GM12878 (cell line): ENCODE results near the gene FLT1. TPM values are rescaled to one million over a fixed set of nuclear protein-coding genes. Genes with fewer than 3 reads are reported as not detected.

Experiments
- ATAC-seq: fragments of 200-7000 bp; cut with Tn5 transposase; 3 replicates; pipeline ENCODE4 v1.9.1; 2020; ENCODE audit warnings: mild to moderate bottlenecking, moderate library complexity
- BruUV-seq: library from RNA; stranded (reverse); fragments of 400-500 nt; replicated peaks from 2 replicates; lab custom pipeline; 2021; lab: Mats Ljungman, UMichigan
- CTCF ChIA-PET: fragments of 300-600 bp; sonication (Branson Sonifier 250); formaldehyde crosslinking; extraction: SDS; loops from one replicate; lab custom pipeline; 2021; ENCODE audit warnings: inconsistent platforms; lab: Yijun Ruan, JAX
- POLR2A ChIA-PET: fragments of 350-600 bp; formaldehyde crosslinking; extraction: SDS; loops from one replicate; lab custom pipeline; 2021; ENCODE audit warnings: inconsistent platforms; lab: Charles Lee
- RAD21 ChIA-PET: fragments of 300-600 bp; sonication (Branson Sonifier 250); formaldehyde crosslinking; loops from one replicate; lab custom pipeline; 2023; ENCODE audit warnings: antibody characterized with exemption; ENCODE audit not compliant: unreplicated experiment; lab: Charles Lee
- SMC1A ChIA-PET: fragments of 300-600 bp; sonication (Branson Sonifier 250); formaldehyde crosslinking; loops from one replicate; lab custom pipeline; 2023; ENCODE audit not compliant: unreplicated experiment, uncharacterized antibody; lab: Charles Lee
- DNase-seq: peaks from one replicate; pipeline ENCODE4 v3.0.0-alpha.2; 2011; ENCODE audit warnings: low read depth, low spot score
- FAIRE-seq: peaks from 3 replicates; lab custom pipeline; 2011; peaks lifted over from hg19 to GRCh38; lab: Jason Lieb, UNC
- H2AFZ ChIP-seq: 2 replicates; pipeline ENCODE4 v1.6.0; 2011; ENCODE audit warnings: low read depth, low read length, control low read depth; ENCODE audit not compliant: control insufficient read depth
- H3K27ac ChIP-seq: 2 replicates; pipeline ENCODE4 v1.5.1; 2011; ENCODE audit warnings: control low read depth; ENCODE audit not compliant: control insufficient read depth, insufficient read depth
- H3K27me3 ChIP-seq, 2 experiments: replicated peaks in 1 of 2; 2 replicates each; pipeline versions ENCODE4 v1.6.0 to v1.6.1; 2011; ENCODE audit warnings: low read length in 1 of 2; ENCODE audit not compliant: control insufficient read depth in 2 of 2, insufficient read depth in 2 of 2
- H3K36me3 ChIP-seq, 2 experiments: 2 replicates each; pipeline ENCODE4 v1.5.1; 2011; ENCODE audit warnings: low read length in 1 of 2; ENCODE audit not compliant: control insufficient read depth in 2 of 2, insufficient read depth in 2 of 2
- H3K4me1 ChIP-seq: 2 replicates; pipeline ENCODE4 v1.6.1; 2011; ENCODE audit warnings: mild to moderate bottlenecking, low read length, moderate library complexity, mixed read lengths; ENCODE audit not compliant: control insufficient read depth, insufficient read depth
- H3K4me2 ChIP-seq: 2 replicates; pipeline ENCODE4 v1.6.0; 2011; ENCODE audit warnings: control low read depth; ENCODE audit not compliant: control insufficient read depth, insufficient read depth
- H3K4me3 ChIP-seq: fragments of 200-600 bp; sonication (generic); 2 replicates; pipeline ENCODE4 v1.5.1; 2016
- H3K79me2 ChIP-seq: 2 replicates; pipeline ENCODE4 v1.6.0; 2011; ENCODE audit warnings: low read length; ENCODE audit not compliant: control insufficient read depth, insufficient read depth
- H3K9ac ChIP-seq: 2 replicates; pipeline ENCODE4 v1.8.0; 2011; ENCODE audit warnings: low read length, control low read depth, mixed read lengths; ENCODE audit not compliant: control insufficient read depth, insufficient read depth
- H3K9me3 ChIP-seq: replicated peaks from 3 replicates; pipeline ENCODE4 v1.5.1; 2011; ENCODE audit warnings: mild to moderate bottlenecking, low read length; ENCODE audit not compliant: control insufficient read depth, insufficient read depth
- H4K20me1 ChIP-seq: 2 replicates; pipeline ENCODE4 v1.6.0; 2011; ENCODE audit not compliant: control insufficient read depth, insufficient read depth
- BHLHE40 ChIP-seq, 2 experiments: fragments of 450-650 bp in 1 of 2; IDR thresholded peaks; 2 replicates each; pipeline ENCODE4 v1.6.1; 2011 to 2017; ENCODE audit warnings: low read depth in 2 of 2, borderline replicate concordance in 1 of 2, improper control_type of control experiment in 1 of 2, low read length in 1 of 2, mild to moderate bottlenecking in 1 of 2
- CEBPZ ChIP-seq: fragments of 150-350 bp; IDR thresholded peaks from 2 replicates; pipeline ENCODE4 v1.6.1; 2016; ENCODE audit warnings: low read depth, low read length
- DPF2 ChIP-seq: fragments of 450-650 bp; IDR thresholded peaks from 2 replicates; pipeline ENCODE4 v1.6.1; 2017; ENCODE audit warnings: mild to moderate bottlenecking
- E2F4 ChIP-seq: IDR thresholded peaks from 2 replicates; pipeline ENCODE4 v1.6.1; 2012; ENCODE audit warnings: low read depth, low read length, improper control_type of control experiment
- FOXM1 ChIP-seq: IDR thresholded peaks from 2 replicates; pipeline ENCODE4 v1.6.1; 2012; ENCODE audit warnings: low read depth, mild to moderate bottlenecking, inconsistent platforms, low read length, moderate library complexity
- MTA3 ChIP-seq: IDR thresholded peaks from 2 replicates; pipeline ENCODE4 v1.6.1; 2012; ENCODE audit warnings: low read length, inconsistent platforms, borderline replicate concordance
- MYB ChIP-seq: fragments of 150-350 bp; IDR thresholded peaks from 2 replicates; pipeline ENCODE4 v1.6.1; 2014; ENCODE audit warnings: mild to moderate bottlenecking, low read depth, low read length, borderline replicate concordance
- NFIC ChIP-seq: IDR thresholded peaks from 2 replicates; pipeline ENCODE4 v1.6.1; 2012; ENCODE audit warnings: low read depth, mild to moderate bottlenecking, inconsistent platforms, low read length, moderate library complexity
- NFYA ChIP-seq: IDR thresholded peaks from 2 replicates; pipeline ENCODE4 v1.6.1; 2011; ENCODE audit warnings: low read depth, mild to moderate bottlenecking, low read length, improper control_type of control experiment, borderline replicate concordance
- NR2C1 ChIP-seq: fragments of 450-650 bp; IDR thresholded peaks from 2 replicates; pipeline ENCODE4 v1.6.1; 2017; ENCODE audit warnings: antibody characterized with exemption, mild to moderate bottlenecking, moderate library complexity
- SMARCA5 ChIP-seq: fragments of 450-650 bp; IDR thresholded peaks from 2 replicates; pipeline ENCODE4 v1.6.1; 2017; ENCODE audit warnings: mild to moderate bottlenecking
- ZNF592 ChIP-seq: fragments of 450-650 bp; IDR thresholded peaks from 2 replicates; pipeline ENCODE4 v1.6.1; 2017; ENCODE audit warnings: mild to moderate bottlenecking, moderate library complexity
- WGBS: methylation state at CpG from one replicate; pipeline ENCODE4 v1.1.6; 2016; ENCODE audit warnings: low lambda C conversion rate; ENCODE audit not compliant: insufficient replicate concordance, insufficient coverage; ENCODE audit errors: missing lambda C conversion rate; 5-methylcytosine and 5-hydroxymethylcytosine counted together
- in situ Hi-C: fragments of 300-500 bp; cut with MboI; formaldehyde crosslinking; loops from 9 replicates; pipeline ENCODE4 v1.14.3; 2018; ENCODE audit warnings: mixed read lengths
- intact Hi-C: fragments of 100-400 bp; cut with micrococcal nuclease; formaldehyde crosslinking; loops from one replicate; pipeline ENCODE4 v1.14.2; 2022; ENCODE audit not compliant: unreplicated experiment
- polyA plus RNA-seq, 11 experiments: library from polyadenylated mRNA; depleted of rRNA in 4 of 11; unstranded in 6 of 11; stranded (reverse) in 5 of 11; fragments of >200 nt; fragmentation: Nextera tagmentation in 4 of 11; fragmentation: Illumina TruSeq in 1 of 11; extraction: Ambion mirVana in 4 of 11; extraction: Trizol in 1 of 11; gene quantifications; 1 replicate in 1 of 11; 2 replicates in 10 of 11; pipeline versions ENCODE4 v1.2.1 to v1.2.3, GENCODE V29; 2011 to 2016; ENCODE audit warnings: inconsistent platforms in 2 of 11, missing spikeins in 2 of 11, low read depth in 1 of 11
- total RNA-seq, 4 experiments: library from RNA; depleted of rRNA in 3 of 4; stranded (reverse); fragments of >200 nt in 3 of 4; fragmentation: Illumina TruSeq in 1 of 4; extraction: Trizol in 1 of 4; gene quantifications; 2 replicates each; pipeline versions ENCODE4 v1.2.1 to v1.2.3, GENCODE V29; 2013 to 2021
- TF ChIP-seq, protein P1 (sequence below): fragments of 450-650 bp; conservative IDR thresholded peaks from 2 replicates; pipeline ENCODE4 v1.6.1; 2017; ENCODE audit warnings: mild to moderate bottlenecking, moderate library complexity

The FLT1 gene
- total and polyA plus RNA-seq, 10 of the 15 experiments (the other 5 are each of a cell fraction or from before 2014, with no cell fraction given): 0.55 to 5.6 (median 0.84) TPM

DNA sequence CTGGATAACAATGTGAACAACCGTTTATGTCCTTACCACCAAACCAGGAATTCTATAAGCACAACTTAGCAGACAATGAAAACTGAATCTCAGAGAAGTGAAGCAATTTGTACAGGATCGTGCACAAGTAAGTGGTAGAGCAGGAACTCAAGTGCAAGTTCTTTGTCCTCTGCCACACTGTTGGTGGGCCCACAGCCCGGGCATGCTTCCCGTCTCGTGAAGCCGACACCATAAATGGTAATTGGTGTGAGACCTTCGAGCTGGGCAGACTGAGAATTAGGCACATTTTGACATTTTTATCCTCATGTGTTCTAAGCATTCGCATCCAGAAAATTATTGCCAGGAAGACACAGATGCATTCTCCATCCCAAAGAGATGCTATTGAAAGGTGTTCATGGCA is 27.9 kb upstream of the FLT1 start (continued):
- no peak for TF ChIP-seq ZNF592

DNA sequence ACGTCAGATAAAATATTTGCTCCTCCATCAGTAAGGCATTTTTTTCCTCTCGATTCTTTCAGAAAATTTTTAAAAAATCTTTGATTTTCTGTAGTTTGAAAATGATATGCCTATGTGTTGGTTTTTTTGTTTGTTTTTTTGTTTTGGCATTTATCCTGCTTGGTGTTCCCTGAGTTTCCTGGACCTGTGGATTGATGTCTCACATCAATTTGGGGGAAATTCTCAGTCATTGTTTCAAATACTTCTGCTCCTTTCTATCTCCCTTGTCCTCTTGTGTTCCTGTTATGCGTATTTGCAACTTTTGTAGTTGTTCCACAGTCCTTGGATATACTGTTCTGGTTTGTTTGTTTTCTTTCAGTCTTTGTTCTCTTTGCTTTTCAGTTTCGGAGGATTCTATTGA is 18.8 kb upstream of the FLT1 start:
- ATAC-seq: no peak
- BruUV-seq: no TSS peak

More for the DNA sequence above, 18.8 kb upstream of the FLT1 start:
- H3K36me3 ChIP-seq: no peaks in the 10 kb centered on the region
- H3K27me3 ChIP-seq: no peaks in the 10 kb centered on the region; a peak in 1 of 4 replicates
- H3K4me1 ChIP-seq: no peaks in the 10 kb centered on the region
- FAIRE-seq (no peak), DNase-seq (no peak)
- ChIA-PET RAD21 (no interaction called here), CTCF (no interaction called here), POLR2A (no interaction called here), SMC1A (no interaction called here)
- H3K9ac ChIP-seq: no peak overlapping the region
- no peak for TF ChIP-seq BHLHE40 (IDR thresholded peaks at IDR 0.05; ENCODE audit: borderline replicate concordance in 1 of 2, low read depth in 2 of 2, low read length in 1 of 2)
- TF ChIP-seq DPF2: no peak
- TF ChIP-seq NFYA: no peak
- no peak for TF ChIP-seq CEBPZ
- no peak for TF ChIP-seq NR2C1
- no peak for TF ChIP-seq E2F4
- TF ChIP-seq NFIC: no peak
- no peak for TF ChIP-seq FOXM1
- no peak for TF ChIP-seq MYB
- TF ChIP-seq SMARCA5: no peak
- no peak for TF ChIP-seq MTA3
- TF ChIP-seq, protein P1, sequence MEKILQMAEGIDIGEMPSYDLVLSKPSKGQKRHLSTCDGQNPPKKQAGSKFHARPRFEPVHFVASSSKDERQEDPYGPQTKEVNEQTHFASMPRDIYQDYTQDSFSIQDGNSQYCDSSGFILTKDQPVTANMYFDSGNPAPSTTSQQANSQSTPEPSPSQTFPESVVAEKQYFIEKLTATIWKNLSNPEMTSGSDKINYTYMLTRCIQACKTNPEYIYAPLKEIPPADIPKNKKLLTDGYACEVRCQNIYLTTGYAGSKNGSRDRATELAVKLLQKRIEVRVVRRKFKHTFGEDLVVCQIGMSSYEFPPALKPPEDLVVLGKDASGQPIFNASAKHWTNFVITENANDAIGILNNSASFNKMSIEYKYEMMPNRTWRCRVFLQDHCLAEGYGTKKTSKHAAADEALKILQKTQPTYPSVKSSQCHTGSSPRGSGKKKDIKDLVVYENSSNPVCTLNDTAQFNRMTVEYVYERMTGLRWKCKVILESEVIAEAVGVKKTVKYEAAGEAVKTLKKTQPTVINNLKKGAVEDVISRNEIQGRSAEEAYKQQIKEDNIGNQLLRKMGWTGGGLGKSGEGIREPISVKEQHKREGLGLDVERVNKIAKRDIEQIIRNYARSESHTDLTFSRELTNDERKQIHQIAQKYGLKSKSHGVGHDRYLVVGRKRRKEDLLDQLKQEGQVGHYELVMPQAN: no peak
- no peak overlapping the region for H3K27ac ChIP-seq
- in situ Hi-C loops: no loop called here
- no peaks in the 10 kb centered on the region for H3K79me2 ChIP-seq
- 68% methylated on average over 4 of the region's 4 CpGs for WGBS
- H3K9me3 ChIP-seq: no peaks in the 10 kb centered on the region
- no peak overlapping the region for H2AFZ ChIP-seq
- intact Hi-C loops: no loop called here
- H3K4me2 ChIP-seq: no peak overlapping the region
- H4K20me1 ChIP-seq: no peaks in the 10 kb centered on the region
- no peak overlapping the region for H3K4me3 ChIP-seq
